Adrenal gland (tissue), 5 donors: ENCODE measurements around the gene PRPF38B.

ENCODE experiments used
- POLR2A ChIP-seq, 2 donors: fragments of 450-650 bp; IDR thresholded peaks; one replicate each; pipeline ENCODE4 v1.6.1; 2017; ENCODE audit warnings: antibody characterized with exemption in 2 of 2, mild to moderate bottlenecking in 2 of 2, moderate library complexity in 1 of 2
- TF ChIP-seq, protein P1 (sequence below), 6 experiments: fragments of 450-650 bp in 4 of 6; fragments of 200-600 bp in 2 of 6; sonication (generic) in 1 of 6; IDR thresholded peaks; 1 replicate in 5 of 6; 2 replicates in 1 of 6; pipeline versions ENCODE4 v1.5.1 to v1.8.0; 2016 to 2021; ENCODE audit warnings: antibody characterized with exemption in 6 of 6, mild to moderate bottlenecking in 2 of 6, moderate library complexity in 1 of 6
- donor health status: DM: no; HTN: no; CAD: no.

DNA sequence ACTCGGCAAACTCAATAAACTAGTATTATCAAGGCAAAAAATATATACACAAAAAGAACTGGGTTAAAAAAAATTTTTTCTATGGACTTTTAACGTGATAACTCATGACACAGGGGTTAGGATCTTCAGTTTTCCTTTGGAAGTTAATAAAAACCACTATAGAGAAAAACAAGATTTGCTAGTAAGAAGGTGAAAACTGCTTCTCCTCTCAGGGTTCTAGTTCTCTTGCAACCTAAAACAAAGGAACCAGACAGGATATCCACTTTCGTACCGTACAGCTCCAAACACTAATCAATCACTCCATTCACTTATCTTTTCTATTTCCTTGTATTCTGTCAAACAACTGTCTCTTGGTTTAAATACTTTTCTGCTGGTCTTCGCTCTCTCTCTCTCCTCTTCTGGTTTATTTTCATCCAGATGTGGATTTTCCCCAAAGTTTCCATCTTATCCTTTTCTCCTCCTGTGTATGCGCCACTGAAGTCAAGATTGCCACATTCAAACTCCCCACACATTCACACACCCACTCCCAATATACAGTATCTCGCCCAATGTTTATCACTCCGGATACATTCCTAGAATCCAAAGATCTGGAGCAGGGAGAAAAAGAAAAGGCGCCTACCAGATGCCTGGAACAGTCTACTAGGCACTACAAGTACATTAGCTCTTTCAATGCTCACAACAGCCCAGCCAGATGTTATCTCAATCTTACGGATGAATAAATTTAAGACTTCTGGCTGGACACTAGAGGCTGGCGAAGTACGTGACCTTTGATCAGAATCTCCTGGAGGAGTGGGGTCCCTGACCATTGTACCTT is 775 bp upstream of the PRPF38B start:
- TF ChIP-seq, protein P1, sequence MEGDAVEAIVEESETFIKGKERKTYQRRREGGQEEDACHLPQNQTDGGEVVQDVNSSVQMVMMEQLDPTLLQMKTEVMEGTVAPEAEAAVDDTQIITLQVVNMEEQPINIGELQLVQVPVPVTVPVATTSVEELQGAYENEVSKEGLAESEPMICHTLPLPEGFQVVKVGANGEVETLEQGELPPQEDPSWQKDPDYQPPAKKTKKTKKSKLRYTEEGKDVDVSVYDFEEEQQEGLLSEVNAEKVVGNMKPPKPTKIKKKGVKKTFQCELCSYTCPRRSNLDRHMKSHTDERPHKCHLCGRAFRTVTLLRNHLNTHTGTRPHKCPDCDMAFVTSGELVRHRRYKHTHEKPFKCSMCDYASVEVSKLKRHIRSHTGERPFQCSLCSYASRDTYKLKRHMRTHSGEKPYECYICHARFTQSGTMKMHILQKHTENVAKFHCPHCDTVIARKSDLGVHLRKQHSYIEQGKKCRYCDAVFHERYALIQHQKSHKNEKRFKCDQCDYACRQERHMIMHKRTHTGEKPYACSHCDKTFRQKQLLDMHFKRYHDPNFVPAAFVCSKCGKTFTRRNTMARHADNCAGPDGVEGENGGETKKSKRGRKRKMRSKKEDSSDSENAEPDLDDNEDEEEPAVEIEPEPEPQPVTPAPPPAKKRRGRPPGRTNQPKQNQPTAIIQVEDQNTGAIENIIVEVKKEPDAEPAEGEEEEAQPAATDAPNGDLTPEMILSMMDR (IDR thresholded peaks at IDR 0.05): no peak
- no peak for TF ChIP-seq POLR2A (IDR thresholded peaks at IDR 0.05)
